Endothelial cell of umbilical vein (primary cell): ENCODE measurements around the gene C1orf52. TPM values are rescaled to one million over a fixed set of nuclear protein-coding genes. Genes with fewer than 3 reads are reported as not detected.
A peak's percentile ranks its signal among the peaks of the same experiment; 100 is the strongest.

Source experiments
- BruUV-seq: library from RNA; stranded (reverse); fragments of 400-500 nt; replicated peaks from 2 replicates; lab custom pipeline; 2021; lab: Mats Ljungman, UMichigan
- CTCF ChIA-PET: fragments of 300-600, 350-600 bp; sonication (Branson Sonifier 250); formaldehyde crosslinking; loops from one replicate; lab custom pipeline; 2021; ENCODE audit warnings: antibody characterized with exemption, inconsistent platforms; lab: Charles Lee
- POLR2A ChIA-PET: fragments of 300-600, 350-600 bp; sonication (Branson Sonifier 250); formaldehyde crosslinking; loops from one replicate; lab custom pipeline; 2021; ENCODE audit warnings: antibody characterized with exemption, inconsistent platforms; lab: Charles Lee
- DNase-seq: peaks from one replicate; pipeline ENCODE4 v3.0.0-alpha.2; 2011; ENCODE audit warnings: low read depth, low spot score
- FAIRE-seq: peaks from 2 replicates; lab custom pipeline; 2011; peaks lifted over from hg19 to GRCh38; lab: Jason Lieb, UNC
- H2AFZ ChIP-seq: 2 replicates; pipeline ENCODE4 v1.6.0; 2012; ENCODE audit warnings: low read depth, low read length, control low read depth, inconsistent platforms
- H3K27ac ChIP-seq: 2 replicates; pipeline ENCODE4 v1.5.1; 2011; ENCODE audit warnings: low read depth, mild to moderate bottlenecking, control low read depth, low read length, moderate library complexity; ENCODE audit not compliant: insufficient read depth
- H3K27me3 ChIP-seq, 2 experiments: 2 replicates each; pipeline versions ENCODE4 v1.6.0 to v1.6.1; 2011; ENCODE audit warnings: low read length in 2 of 2, mixed read lengths in 1 of 2; ENCODE audit not compliant: control insufficient read depth in 2 of 2, insufficient read depth in 2 of 2
- H3K36me3 ChIP-seq, 2 experiments: 2 replicates in 1 of 2; 3 replicates in 1 of 2; pipeline ENCODE4 v1.5.1; 2011; ENCODE audit warnings: low read length in 2 of 2, mild to moderate bottlenecking in 1 of 2, moderate library complexity in 1 of 2; ENCODE audit not compliant: control insufficient read depth in 2 of 2, insufficient read depth in 2 of 2; ENCODE audit errors: extremely low read depth in 1 of 2
- H3K4me1 ChIP-seq: 3 replicates; pipeline ENCODE4 v1.5.1; 2011; ENCODE audit warnings: mild to moderate bottlenecking, low read length; ENCODE audit not compliant: control insufficient read depth, insufficient read depth; ENCODE audit errors: extremely low read depth
- H3K4me2 ChIP-seq: 2 replicates; pipeline ENCODE4 v1.6.1; 2011; ENCODE audit warnings: low read length, control low read depth, mixed read lengths; ENCODE audit not compliant: insufficient read depth
- H3K4me3 ChIP-seq, 3 experiments: fragments of 200-600 bp in 1 of 3; sonication (generic), shearing (Covaris generic) in 1 of 3; replicated peaks in 1 of 3; 2 replicates each; pipeline ENCODE4 v1.5.1; 2011 to 2016; ENCODE audit warnings: control low read depth in 3 of 3, low read length in 3 of 3, mild to moderate bottlenecking in 2 of 3, inconsistent platforms in 1 of 3, low read depth in 1 of 3, moderate library complexity in 1 of 3; ENCODE audit not compliant: insufficient read depth in 1 of 3
- H3K79me2 ChIP-seq: 2 replicates; pipeline ENCODE4 v1.6.0; 2012; ENCODE audit warnings: low read length, inconsistent platforms; ENCODE audit not compliant: control insufficient read depth, insufficient read depth
- H3K9ac ChIP-seq: replicated peaks from 2 replicates; pipeline ENCODE3; 2011; ENCODE audit warnings: low read length, control low read depth; ENCODE audit not compliant: insufficient read depth; ENCODE audit errors: extremely low read depth
- H3K9me1 ChIP-seq: replicated peaks from 3 replicates; pipeline ENCODE4 v1.6.0; 2011; ENCODE audit warnings: mild to moderate bottlenecking, low read length; ENCODE audit not compliant: control insufficient read depth, insufficient read depth; ENCODE audit errors: extremely low read depth
- H3K9me3 ChIP-seq: replicated peaks from 2 replicates; pipeline ENCODE4 v1.5.1; 2012; ENCODE audit warnings: low read length, inconsistent platforms; ENCODE audit not compliant: control insufficient read depth, insufficient read depth
- H4K20me1 ChIP-seq: replicated peaks from 2 replicates; pipeline ENCODE3; 2011; ENCODE audit warnings: mild to moderate bottlenecking, low read length; ENCODE audit not compliant: control insufficient read depth, insufficient read depth; ENCODE audit errors: extremely low read depth
- JUN ChIP-seq: IDR thresholded peaks from 2 replicates; pipeline ENCODE4 v1.6.1; 2011; ENCODE audit warnings: borderline replicate concordance, low read depth; ENCODE audit not compliant: insufficient read length, insufficient read depth
- POLR2A ChIP-seq: IDR thresholded peaks from 2 replicates; pipeline ENCODE4 v1.6.1; 2012; ENCODE audit warnings: low read depth, mild to moderate bottlenecking, control low read depth, low read length
- POLR2AphosphoS5 ChIP-seq: IDR thresholded peaks from 2 replicates; pipeline ENCODE4 v1.6.1; 2012; ENCODE audit warnings: low read depth, mild to moderate bottlenecking, control low read depth, low read length, moderate library complexity; ENCODE audit not compliant: insufficient read depth
- dilution Hi-C: fragments of 300-500 bp; cut with MboI; formaldehyde crosslinking; loops from one replicate; pipeline ENCODE4 v1.15.0; 2019; ENCODE audit warnings: low sequenced_read_pairs; ENCODE audit not compliant: extremely low pct_ligation_motif_present
- intact Hi-C: fragments of 100-400 bp; cut with micrococcal nuclease; formaldehyde crosslinking; loops from one replicate; pipeline ENCODE4 v1.10.0; 2022
- polyA plus RNA-seq, 4 experiments: library from polyadenylated mRNA; depleted of rRNA in 3 of 4; stranded (reverse) in 3 of 4; unstranded in 1 of 4; fragments of >200 nt; gene quantifications; 2 replicates each; pipeline versions ENCODE4 v1.2.1 to v1.2.3, GENCODE V29; 2011 to 2012; ENCODE audit warnings: missing spikeins in 1 of 4
- total RNA-seq: library from RNA; stranded (reverse); gene quantifications from 2 replicates; pipeline ENCODE4 v1.2.3, GENCODE V29; 2021
- TF ChIP-seq, protein P1 (sequence below), 2 donors: IDR thresholded peaks; 1 replicate in 1 of 2; 2 replicates in 1 of 2; pipeline ENCODE4 v1.5.1; 2011; ENCODE audit warnings: low read length in 2 of 2, mild to moderate bottlenecking in 2 of 2, moderate library complexity in 2 of 2, control low read depth in 1 of 2, inconsistent platforms in 1 of 2, low read depth in 1 of 2; ENCODE audit not compliant: insufficient read depth in 1 of 2; ENCODE audit errors: extremely low read depth in 1 of 2

Gene C1orf52
- total and polyA plus RNA-seq, 2 donors (not counting 3 experiments of a cell fraction or from before 2014, with no cell fraction given): 22.7 to 26.7 TPM

GRCh38 chr1:85276978-85277639 lies 17.6 kb upstream of the C1orf52 start:
- Histone ChIP-seq H3K9ac (peak overlapping the region; percentile 64), H3K4me1 (peaks cover 49% of the 10 kb centered on the region), H4K20me1 (no peaks in the 10 kb centered on the region), H3K36me3 (peaks cover 0 to 3% of the 10 kb centered on the region in 2 experiments), H3K9me3 (no peaks in the 10 kb centered on the region), H2AFZ (no peak overlapping the region), H3K9me1 (no peaks in the 10 kb centered on the region), H3K27me3 (no peaks in the 10 kb centered on the region), H3K27ac (peak overlapping the region; percentile 100), H3K4me2 (peak overlapping the region; percentile 85), H3K79me2 (peaks cover 35% of the 10 kb centered on the region), H3K4me3 (peak overlapping the region; percentile 2 to 55 (median 42))
- intact Hi-C loops (loop anchor here (1.0 to 10.0 kb wide), 8 partner anchors 21 to 772 kb away; partner anchors contain the start of genes GNG5, SPATA1 and ZNHIT6), dilution Hi-C loops (no loop called here)
- POLR2A ChIA-PET: interaction anchor here (0.8 to 2.6 kb wide), 11 partner anchors 8 to 771 kb away, joined by 3 to 21 read pairs (median 6); partner anchors contain the start of genes C1orf52, CCN1, GNG5 and SPATA1
- TSS peak; percentile 35 for BruUV-seq
- FAIRE-seq (peak; percentile 21), DNase-seq (no peak)
- TF ChIP-seq, protein P1, sequence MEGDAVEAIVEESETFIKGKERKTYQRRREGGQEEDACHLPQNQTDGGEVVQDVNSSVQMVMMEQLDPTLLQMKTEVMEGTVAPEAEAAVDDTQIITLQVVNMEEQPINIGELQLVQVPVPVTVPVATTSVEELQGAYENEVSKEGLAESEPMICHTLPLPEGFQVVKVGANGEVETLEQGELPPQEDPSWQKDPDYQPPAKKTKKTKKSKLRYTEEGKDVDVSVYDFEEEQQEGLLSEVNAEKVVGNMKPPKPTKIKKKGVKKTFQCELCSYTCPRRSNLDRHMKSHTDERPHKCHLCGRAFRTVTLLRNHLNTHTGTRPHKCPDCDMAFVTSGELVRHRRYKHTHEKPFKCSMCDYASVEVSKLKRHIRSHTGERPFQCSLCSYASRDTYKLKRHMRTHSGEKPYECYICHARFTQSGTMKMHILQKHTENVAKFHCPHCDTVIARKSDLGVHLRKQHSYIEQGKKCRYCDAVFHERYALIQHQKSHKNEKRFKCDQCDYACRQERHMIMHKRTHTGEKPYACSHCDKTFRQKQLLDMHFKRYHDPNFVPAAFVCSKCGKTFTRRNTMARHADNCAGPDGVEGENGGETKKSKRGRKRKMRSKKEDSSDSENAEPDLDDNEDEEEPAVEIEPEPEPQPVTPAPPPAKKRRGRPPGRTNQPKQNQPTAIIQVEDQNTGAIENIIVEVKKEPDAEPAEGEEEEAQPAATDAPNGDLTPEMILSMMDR (IDR thresholded peaks at IDR 0.05; ENCODE audit: extremely low read depth in 1 of 2, insufficient read depth in 1 of 2, low read depth in 1 of 2, low read length in 2 of 2): no peak
- TF ChIP-seq POLR2AphosphoS5: no peak
- no peak for TF ChIP-seq POLR2A
- TF ChIP-seq JUN: no peak
- CTCF ChIA-PET: interaction anchor here (0.9 to 4.7 kb wide), 10 partner anchors 18 to 1427 kb away, joined by 3 to 39 read pairs (median 8); partner anchors contain the start of genes C1orf52, SH3GLB1 and ZNHIT6
